ENCODE data around the gene SFXN2.
"Not testable (repeated sequence)": the region's sequence is repeated elsewhere in the genome, so short reads cannot be mapped to it uniquely, and the experiment has no call there.

The SFXN2 gene

DNA sequence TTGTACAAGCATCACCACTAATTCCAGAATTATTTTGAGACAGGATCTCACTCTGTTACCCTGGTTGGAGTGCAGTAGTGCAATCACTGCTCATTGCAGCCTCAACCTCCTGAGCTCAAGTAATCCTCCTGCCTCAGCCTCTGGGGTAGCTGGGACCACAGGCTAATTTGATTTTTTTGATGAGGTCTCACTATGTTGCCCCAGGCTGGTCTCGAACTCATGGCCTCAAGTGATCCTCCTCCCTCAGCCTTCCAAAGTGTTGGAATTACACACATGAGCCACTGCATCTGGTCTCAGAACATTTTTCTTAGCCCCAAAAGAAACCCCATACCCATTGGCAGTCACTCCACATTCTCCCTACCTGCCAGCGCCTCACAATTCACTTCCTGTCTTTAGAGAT, 25.8 kb downstream of the SFXN2 start:
- Histone ChIP-seq H2BK120ac (ENCODE audit: low read depth, low read length) (no peak overlapping the region), H3K14ac (ENCODE audit: low read length in 2 of 2) (no peak overlapping the region), H3K4ac (ENCODE audit: low read depth in 1 of 2, low read length in 2 of 2) (no peak overlapping the region), H2BK15ac (ENCODE audit: low read depth, poor library complexity, severe bottlenecking) (no peak overlapping the region), H3K9me3 (ENCODE audit: control insufficient read depth, low read length) (no peaks in the 10 kb centered on the region), H3K4me1 (ENCODE audit: control insufficient read depth, insufficient read depth, low read depth, low read length) (peaks cover 8% of the 10 kb centered on the region), H2BK12ac (ENCODE audit: low read length in 2 of 2) (no peak overlapping the region), H2AK5ac (ENCODE audit: low read length, severe bottlenecking) (no peak overlapping the region), H3K27ac (ENCODE audit: low read length, poor library complexity, severe bottlenecking) (no peak overlapping the region), H3K4me3 (ENCODE audit: insufficient read depth in 1 of 2, low read depth in 1 of 2, low read length in 2 of 2) (no peak overlapping the region), H4K91ac (ENCODE audit: low read length) (no peak overlapping the region), H3K36me3 (ENCODE audit: control insufficient read depth in 1 of 2, insufficient read depth in 2 of 2, low read depth in 1 of 2, low read length in 2 of 2) (peaks cover 5 to 14% of the 10 kb centered on the region in 2 experiments), H3K18ac (ENCODE audit: low read depth in 1 of 2, low read length in 2 of 2) (no peak overlapping the region), H3K9ac (ENCODE audit: low read length) (no peak overlapping the region), H3K23ac (ENCODE audit: low read length in 2 of 2) (no peak overlapping the region), H3K27me3 (ENCODE audit: control insufficient read depth in 1 of 2, insufficient read depth in 1 of 2, low read length in 2 of 2) (no peaks in the 10 kb centered on the region), H4K8ac (ENCODE audit: low read length) (no peak overlapping the region), H3K79me1 (replicated peaks; ENCODE audit: low read length, poor library complexity, severe bottlenecking) (no peaks in the 10 kb centered on the region), H3K4me2 (ENCODE audit: low read length, poor library complexity, severe bottlenecking) (no peak overlapping the region), H2AFZ (ENCODE audit: low read depth, low read length) (no peak overlapping the region), H2BK5ac (ENCODE audit: low read depth, low read length, poor library complexity, severe bottlenecking) (no peak overlapping the region)
- DNase-seq: no peak
- 80% methylated on average over 2 of the region's 2 CpGs for WGBS

GRCh38 chr10:102741726-102742237, 27.3 kb downstream of the SFXN2 start:
- Histone ChIP-seq H3K9ac (ENCODE audit: low read length) (no peak overlapping the region), H4K91ac (ENCODE audit: low read length) (no peak overlapping the region), H3K18ac (ENCODE audit: low read depth in 1 of 2, low read length in 2 of 2) (no peak overlapping the region), H3K4ac (ENCODE audit: low read depth in 1 of 2, low read length in 2 of 2) (no peak overlapping the region), H3K27ac (ENCODE audit: low read length, poor library complexity, severe bottlenecking) (no peak overlapping the region), H2BK15ac (ENCODE audit: low read depth, poor library complexity, severe bottlenecking) (no peak overlapping the region), H3K27me3 (ENCODE audit: control insufficient read depth in 1 of 2, insufficient read depth in 1 of 2, low read length in 2 of 2) (no peaks in the 10 kb centered on the region), H3K79me1 (replicated peaks; ENCODE audit: low read length, poor library complexity, severe bottlenecking) (no peaks in the 10 kb centered on the region), H3K14ac (ENCODE audit: low read length in 2 of 2) (no peak overlapping the region), H3K36me3 (ENCODE audit: control insufficient read depth in 1 of 2, insufficient read depth in 2 of 2, low read depth in 1 of 2, low read length in 2 of 2) (peaks cover 2 to 5% of the 10 kb centered on the region in 2 experiments), H3K4me3 (ENCODE audit: insufficient read depth in 1 of 2, low read depth in 1 of 2, low read length in 2 of 2) (no peak overlapping the region), H2BK12ac (ENCODE audit: low read length in 2 of 2) (no peak overlapping the region), H3K4me2 (ENCODE audit: low read length, poor library complexity, severe bottlenecking) (no peak overlapping the region), H3K9me3 (ENCODE audit: control insufficient read depth, low read length) (no peaks in the 10 kb centered on the region), H4K8ac (ENCODE audit: low read length) (no peak overlapping the region), H3K4me1 (ENCODE audit: control insufficient read depth, insufficient read depth, low read depth, low read length) (peaks cover 12% of the 10 kb centered on the region), H3K23ac (ENCODE audit: low read length in 2 of 2) (no peak overlapping the region), H2BK5ac (ENCODE audit: low read depth, low read length, poor library complexity, severe bottlenecking) (no peak overlapping the region), H2AFZ (ENCODE audit: low read depth, low read length) (no peak overlapping the region), H2BK120ac (ENCODE audit: low read depth, low read length) (no peak overlapping the region), H2AK5ac (ENCODE audit: low read length, severe bottlenecking) (no peak overlapping the region)
- no CpG with 5 or more reads among the region's 2 CpGs for WGBS
- no peak for DNase-seq

DNA sequence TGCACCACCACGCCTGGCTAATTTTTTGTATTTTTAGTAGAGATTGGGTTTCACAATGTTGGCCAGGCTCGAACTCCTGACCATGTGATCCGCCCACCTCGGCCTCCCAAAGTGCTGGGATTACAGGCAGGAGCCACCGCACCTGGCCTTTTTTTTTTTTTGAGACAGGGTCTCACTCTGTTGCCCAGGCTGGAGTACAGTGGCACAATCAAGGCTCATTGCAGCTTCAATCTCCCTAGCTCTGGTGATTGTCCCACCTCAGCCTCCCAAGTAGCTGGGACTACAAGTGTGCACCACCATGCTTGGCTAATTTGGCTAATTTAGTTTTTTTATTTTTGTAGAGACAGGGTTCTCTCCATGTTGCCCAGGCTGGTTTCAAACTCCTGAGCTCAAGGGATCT, 27.9 kb downstream of the SFXN2 start:
- not testable (repeated sequence) for H2BK15ac ChIP-seq (ENCODE audit: low read depth, poor library complexity, severe bottlenecking); H3K18ac ChIP-seq (ENCODE audit: low read depth in 1 of 2, low read length in 2 of 2); H3K9ac ChIP-seq (ENCODE audit: low read length); H2AK5ac ChIP-seq (ENCODE audit: low read length, severe bottlenecking); H3K23ac ChIP-seq (ENCODE audit: low read length in 2 of 2); H3K9me3 ChIP-seq (ENCODE audit: control insufficient read depth, low read length); H3K4me3 ChIP-seq (ENCODE audit: insufficient read depth in 1 of 2, low read depth in 1 of 2, low read length in 2 of 2); H2BK120ac ChIP-seq (ENCODE audit: low read depth, low read length); H2AFZ ChIP-seq (ENCODE audit: low read depth, low read length); H3K27ac ChIP-seq (ENCODE audit: low read length, poor library complexity, severe bottlenecking); H3K79me1 ChIP-seq (replicated peaks; ENCODE audit: low read length, poor library complexity, severe bottlenecking); H2BK5ac ChIP-seq (ENCODE audit: low read depth, low read length, poor library complexity, severe bottlenecking); H3K14ac ChIP-seq (ENCODE audit: low read length in 2 of 2); H3K36me3 ChIP-seq (ENCODE audit: control insufficient read depth in 1 of 2, insufficient read depth in 2 of 2, low read depth in 1 of 2, low read length in 2 of 2); H4K8ac ChIP-seq (ENCODE audit: low read length); H3K4ac ChIP-seq (ENCODE audit: low read depth in 1 of 2, low read length in 2 of 2); H2BK12ac ChIP-seq (ENCODE audit: low read length in 2 of 2); H3K4me2 ChIP-seq (ENCODE audit: low read length, poor library complexity, severe bottlenecking); H4K91ac ChIP-seq (ENCODE audit: low read length); H3K27me3 ChIP-seq (ENCODE audit: control insufficient read depth in 1 of 2, insufficient read depth in 1 of 2, low read length in 2 of 2); DNase-seq
- peaks cover 15% of the 10 kb centered on the region for H3K4me1 ChIP-seq (ENCODE audit: control insufficient read depth, insufficient read depth, low read depth, low read length)
- 99% methylated on average over 5 of the region's 5 CpGs for WGBS

DNA sequence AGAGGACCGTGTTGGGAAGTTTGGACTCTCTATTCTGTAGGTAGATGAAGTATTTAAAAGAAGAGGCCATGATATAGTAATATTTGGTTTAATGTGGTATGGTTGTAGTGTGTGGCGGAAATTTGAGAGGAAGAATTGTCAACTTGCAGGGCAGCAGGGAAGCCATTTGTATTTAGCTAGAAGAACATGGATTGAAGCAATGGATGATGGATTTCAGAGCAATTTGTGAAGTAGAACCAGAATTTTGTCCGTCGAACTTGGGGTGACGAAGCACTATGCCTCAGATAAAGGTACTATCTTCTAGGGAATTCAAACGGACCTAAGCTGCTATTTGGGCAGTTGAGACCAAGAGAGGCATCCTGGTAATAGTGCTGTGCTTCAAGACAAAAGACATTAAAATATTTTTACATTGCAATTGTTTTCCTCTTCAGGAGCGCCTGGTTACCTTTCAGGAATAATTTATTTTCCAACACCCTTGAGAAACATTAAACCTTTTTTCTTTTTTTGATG, 28.7 kb downstream of the SFXN2 start:
- Histone ChIP-seq H3K23ac (ENCODE audit: low read length in 2 of 2) (no peak overlapping the region), H3K9me3 (ENCODE audit: control insufficient read depth, low read length) (no peaks in the 10 kb centered on the region), H2BK5ac (ENCODE audit: low read depth, low read length, poor library complexity, severe bottlenecking) (no peak overlapping the region), H2BK120ac (ENCODE audit: low read depth, low read length) (no peak overlapping the region), H3K18ac (ENCODE audit: low read depth in 1 of 2, low read length in 2 of 2) (peak overlapping the region in 1 of 2 experiments; percentile 33), H3K4me1 (ENCODE audit: control insufficient read depth, insufficient read depth, low read depth, low read length) (peaks cover 15% of the 10 kb centered on the region), H3K4me3 (ENCODE audit: insufficient read depth in 1 of 2, low read depth in 1 of 2, low read length in 2 of 2) (peak overlapping the region in 1 of 2 experiments; percentile 33), H3K79me1 (replicated peaks; ENCODE audit: low read length, poor library complexity, severe bottlenecking) (peaks cover under 1% of the 10 kb centered on the region), H2BK12ac (ENCODE audit: low read length in 2 of 2) (no peak overlapping the region), H3K4me2 (ENCODE audit: low read length, poor library complexity, severe bottlenecking) (peak overlapping the region; percentile 15), H2BK15ac (ENCODE audit: low read depth, poor library complexity, severe bottlenecking) (no peak overlapping the region), H3K9ac (ENCODE audit: low read length) (peak overlapping the region; percentile 39), H4K8ac (ENCODE audit: low read length) (peak overlapping the region; percentile 21), H4K91ac (ENCODE audit: low read length) (peak overlapping the region; percentile 18), H3K4ac (ENCODE audit: low read depth in 1 of 2, low read length in 2 of 2) (peak overlapping the region; percentile 27 to 65), H3K27ac (ENCODE audit: low read length, poor library complexity, severe bottlenecking) (no peak overlapping the region), H2AK5ac (ENCODE audit: low read length, severe bottlenecking) (peak overlapping the region; percentile 21), H3K36me3 (ENCODE audit: control insufficient read depth in 1 of 2, insufficient read depth in 2 of 2, low read depth in 1 of 2, low read length in 2 of 2) (peaks cover 0 to 4% of the 10 kb centered on the region in 2 experiments), H3K14ac (ENCODE audit: low read length in 2 of 2) (no peak overlapping the region), H2AFZ (ENCODE audit: low read depth, low read length) (peak overlapping the region; percentile 36), H3K27me3 (ENCODE audit: control insufficient read depth in 1 of 2, insufficient read depth in 1 of 2, low read length in 2 of 2) (no peaks in the 10 kb centered on the region)
- no peak for DNase-seq
- WGBS: 39% methylated on average over 7 of the region's 7 CpGs
